AG20443 (cell line): Measurements from ENCODE around the gene ZNF823.
A peak's percentile ranks its signal among the peaks of the same experiment; 100 is the strongest.
"Not testable (repeated sequence)": the region's sequence is repeated elsewhere in the genome, so short reads cannot be mapped to it uniquely, and the experiment has no call there.

Experiments used
- DNase-seq: peaks from one replicate; pipeline ENCODE4 v3.0.0; 2012; ENCODE audit warnings: low spot score, mixed read lengths

Gene ZNF823

GRCh38 chr19:11738746-11739620 is at the start of gene ZNF823:
Gene ZNF823 (minus strand): TSS chr19:11738946. CDS start chr19:11738819, 127 bp downstream.
- peak; percentile 97 for DNase-seq

- DNase-seq: no peak
Observed at GRCh38 chr19:11787536-11787935, 48.8 kb upstream of the ZNF823 start.

- DNase-seq: no peak
Observed at GRCh38 chr19:11784356-11784755, 45.6 kb upstream of the ZNF823 start.

GRCh38 chr19:11783767-11784166 is 45.0 kb upstream of the ZNF823 start:
- DNase-seq: no peak

- no peak for DNase-seq
Observed at GRCh38 chr19:11781295-11782057, 42.7 kb upstream of the ZNF823 start.

GRCh38 chr19:11780431-11781020 is 41.8 kb upstream of the ZNF823 start:
- no peak for DNase-seq

- not testable (repeated sequence) for DNase-seq
Observed at GRCh38 chr19:11776669-11777068, 37.9 kb upstream of the ZNF823 start.

- not testable (repeated sequence) for DNase-seq
Observed at GRCh38 chr19:11771520-11771919, 32.8 kb upstream of the ZNF823 start.

- DNase-seq: no peak
Observed at GRCh38 chr19:11769995-11770394, 31.2 kb upstream of the ZNF823 start.

GRCh38 chr19:11767633-11768133 is 28.9 kb upstream of the ZNF823 start:
- DNase-seq: peak; percentile 56

GRCh38 chr19:11766597-11767591 is 28.1 kb upstream of the ZNF823 start, which contains the start of gene ZNF441:
Gene ZNF441 (plus strand): TSS chr19:11767000. CDS start chr19:11767194, 194 bp downstream.
- DNase-seq: peak; percentile 97

- DNase-seq: no peak
Observed at GRCh38 chr19:11763611-11764010, 24.9 kb upstream of the ZNF823 start.

- DNase-seq: no peak
Observed at GRCh38 chr19:11763117-11763516, 24.4 kb upstream of the ZNF823 start.

- DNase-seq: no peak
Observed at GRCh38 chr19:11759805-11760204, 21.1 kb upstream of the ZNF823 start.

GRCh38 chr19:11756965-11757364 is 18.2 kb upstream of the ZNF823 start:
- no peak for DNase-seq

GRCh38 chr19:11754663-11755062 is 15.9 kb upstream of the ZNF823 start:
- DNase-seq: no peak

- no peak for DNase-seq
Observed at GRCh38 chr19:11752244-11752736, 13.5 kb upstream of the ZNF823 start.

GRCh38 chr19:11749751-11750150 is 11.0 kb upstream of the ZNF823 start:
- DNase-seq: no peak

GRCh38 chr19:11747277-11747676 is 8.5 kb upstream of the ZNF823 start:
- no peak for DNase-seq

GRCh38 chr19:11745869-11746268 is 7.1 kb upstream of the ZNF823 start:
- DNase-seq: no peak
